Measurements from ENCODE around the gene MCTP1.

GRCh38 chr5:95262933-95263660, 21.8 kb downstream of the MCTP1 start:
- TF ChIP-seq E2F8 (IDR thresholded peaks at IDR 0.05; ENCODE audit: low read depth, partially characterized antibody): no peak
- no peak for TF ChIP-seq CTCF (IDR thresholded peaks at IDR 0.05 in 2 of 3, conservative IDR thresholded peaks at IDR 0.05 in 1 of 3; ENCODE audit: insufficient read depth in 2 of 3, low read depth in 1 of 3, low read length in 3 of 3)
- TF ChIP-seq SMAD4 (CRISPR knock-in tag; conservative IDR thresholded peaks at IDR 0.05): no peak
- TF ChIP-seq NCOA1 (IDR thresholded peaks at IDR 0.05; ENCODE audit: low read depth): no peak
- TF ChIP-seq SRF (CRISPR knock-in tag; IDR thresholded peaks at IDR 0.05): no peak
- no peak for TF ChIP-seq KDM5B (IDR thresholded peaks at IDR 0.05; ENCODE audit: insufficient replicate concordance, low read depth, low read length)
- TF ChIP-seq XRCC4 (IDR thresholded peaks at IDR 0.05; ENCODE audit: extremely low read depth, insufficient read depth, insufficient read length): no peak
- no peak for TF ChIP-seq TCF7L2 (IDR thresholded peaks at IDR 0.05; ENCODE audit: low read depth, low read length)
- no peak for TF ChIP-seq CHD1 (IDR thresholded peaks at IDR 0.05; ENCODE audit: low read length)
- TF ChIP-seq THRA (IDR thresholded peaks at IDR 0.05): no peak
- TF ChIP-seq EHMT2 (IDR thresholded peaks at IDR 0.05): no peak
- no peak for TF ChIP-seq PREB (CRISPR knock-in tag; IDR thresholded peaks at IDR 0.05)
